Sciatic nerve (tissue), 2 donors: ENCODE results near the gene ZKSCAN1. TPM values are rescaled to one million over a fixed set of nuclear protein-coding genes. Genes with fewer than 3 reads are reported as not detected.
"Not testable (repeated sequence)": the region's sequence is repeated elsewhere in the genome, so short reads cannot be mapped to it uniquely, and the experiment has no call there.

Experiments
- ATAC-seq: fragments of 200-7000 bp; cut with Tn5 transposase; one replicate; pipeline ENCODE4 v1.9.1; 2020; ENCODE audit warnings: mild to moderate bottlenecking, moderate library complexity
- DNase-seq: peaks from one replicate; pipeline ENCODE4 v3.0.0-alpha.2; 2020; ENCODE audit warnings: low spot score
- intact Hi-C: fragments of 100-400 bp; cut with DNase I; formaldehyde crosslinking; loops from one replicate; pipeline ENCODE4 v1.14.2; 2022
- total RNA-seq: library from RNA; stranded (reverse); fragmentation: NEBNext Ultra II Directional; extraction: Animal tissue kit (Norgen Biotek cat#: 25700); gene quantifications from one replicate; pipeline ENCODE4 v1.2.1, GENCODE V29; 2021
- donor health status: DM: no; HTN: no; CAD: no.
- donor health status: DM: no; HTN: no; CAD: no.

The ZKSCAN1 gene
- total RNA-seq = 96.9 TPM

DNA sequence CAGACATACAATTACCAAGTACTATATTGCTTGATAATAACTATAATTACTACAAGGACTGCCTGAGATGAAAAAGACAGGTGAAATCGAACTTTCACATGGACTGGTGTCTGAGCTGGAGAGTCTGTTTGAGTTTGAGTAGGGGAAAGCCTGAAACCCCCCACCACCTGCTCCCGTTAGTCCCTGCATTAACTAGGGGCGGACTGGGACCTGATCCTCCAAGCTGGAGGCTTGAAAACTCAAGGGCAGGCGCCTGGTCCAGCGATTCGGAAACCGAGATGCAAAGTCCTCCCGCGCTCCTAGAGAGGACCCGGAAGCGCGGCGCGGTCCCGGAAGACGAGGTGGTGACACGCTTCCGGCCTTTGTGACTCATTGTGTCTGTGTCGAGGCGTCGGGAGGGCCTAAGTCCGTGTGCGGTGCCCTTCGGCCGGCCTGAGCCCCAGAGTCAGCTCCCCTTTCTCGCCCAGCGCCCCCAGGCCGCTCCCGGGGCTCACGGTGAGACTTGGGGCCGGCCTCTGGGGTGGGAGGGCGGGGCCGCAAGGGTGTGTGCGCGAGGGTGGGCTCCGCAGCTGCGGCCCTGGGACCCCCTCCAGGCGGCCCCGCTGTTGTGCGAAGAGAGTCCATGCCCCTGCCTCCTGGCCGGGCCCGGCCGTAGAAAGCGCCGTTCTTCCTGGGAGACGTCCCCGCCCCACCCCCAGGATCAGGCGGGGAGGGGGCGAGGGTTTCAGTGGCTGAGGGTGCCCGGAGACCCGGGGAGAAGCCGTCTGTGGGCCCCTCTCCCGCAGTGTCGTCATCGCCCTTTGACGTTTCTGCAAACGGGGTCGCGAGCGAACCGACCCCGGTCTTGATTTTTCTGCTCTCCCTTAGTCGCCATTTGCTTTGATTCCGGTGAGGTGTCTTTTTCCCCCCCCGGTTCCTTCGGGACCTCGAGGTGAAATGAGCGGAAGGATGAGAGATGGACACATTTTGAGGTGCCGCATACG is at the start of gene ZKSCAN1:
Gene ZKSCAN1 (plus strand): TSS at position 365 of the 983 bp plus-strand sequence. CDS start 7,911 bp downstream, outside the sequence.
- intact Hi-C loops = no loop called here
- ATAC-seq (peak; percentile 98), DNase-seq (peak; percentile 90)

- DNase-seq (no peak), ATAC-seq (no peak)
- intact Hi-C loops = no loop called here
Measured at GRCh38 chr7:99969298-99969697, 46.1 kb upstream of the ZKSCAN1 start.

DNA sequence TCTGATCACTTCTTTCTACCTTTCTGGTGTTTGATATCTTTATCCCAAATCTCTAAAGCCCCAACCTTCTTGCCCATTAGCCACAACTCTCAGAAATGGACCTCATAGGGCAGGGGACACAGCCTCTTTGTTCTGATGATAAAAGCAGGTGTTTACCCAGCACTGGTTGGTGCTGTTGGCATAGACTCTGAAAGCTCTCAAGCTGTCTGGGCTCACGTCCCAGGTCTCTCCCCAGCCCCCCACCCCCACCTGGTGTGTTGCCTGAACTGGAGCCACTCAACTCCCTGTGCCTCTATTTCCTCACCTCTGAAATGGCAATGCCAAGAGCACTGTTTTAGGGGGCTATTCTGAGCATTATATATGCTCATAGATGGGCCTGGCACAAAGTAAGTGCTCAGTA is 45.6 kb upstream of the ZKSCAN1 start:
- ATAC-seq, DNase-seq, intact Hi-C loops: not testable (repeated sequence)

GRCh38 chr7:99971242-99971641 is 44.2 kb upstream of the ZKSCAN1 start:
- no peak for DNase-seq
- ATAC-seq = no peak
- intact Hi-C loops = no loop called here

- DNase-seq, intact Hi-C loops, ATAC-seq: not testable (repeated sequence)
Measured at GRCh38 chr7:99973817-99974216, 41.6 kb upstream of the ZKSCAN1 start.

- intact Hi-C loops = no loop called here
- ATAC-seq = no peak
- DNase-seq = no peak
Measured at GRCh38 chr7:99974681-99975080, 40.7 kb upstream of the ZKSCAN1 start.

DNA sequence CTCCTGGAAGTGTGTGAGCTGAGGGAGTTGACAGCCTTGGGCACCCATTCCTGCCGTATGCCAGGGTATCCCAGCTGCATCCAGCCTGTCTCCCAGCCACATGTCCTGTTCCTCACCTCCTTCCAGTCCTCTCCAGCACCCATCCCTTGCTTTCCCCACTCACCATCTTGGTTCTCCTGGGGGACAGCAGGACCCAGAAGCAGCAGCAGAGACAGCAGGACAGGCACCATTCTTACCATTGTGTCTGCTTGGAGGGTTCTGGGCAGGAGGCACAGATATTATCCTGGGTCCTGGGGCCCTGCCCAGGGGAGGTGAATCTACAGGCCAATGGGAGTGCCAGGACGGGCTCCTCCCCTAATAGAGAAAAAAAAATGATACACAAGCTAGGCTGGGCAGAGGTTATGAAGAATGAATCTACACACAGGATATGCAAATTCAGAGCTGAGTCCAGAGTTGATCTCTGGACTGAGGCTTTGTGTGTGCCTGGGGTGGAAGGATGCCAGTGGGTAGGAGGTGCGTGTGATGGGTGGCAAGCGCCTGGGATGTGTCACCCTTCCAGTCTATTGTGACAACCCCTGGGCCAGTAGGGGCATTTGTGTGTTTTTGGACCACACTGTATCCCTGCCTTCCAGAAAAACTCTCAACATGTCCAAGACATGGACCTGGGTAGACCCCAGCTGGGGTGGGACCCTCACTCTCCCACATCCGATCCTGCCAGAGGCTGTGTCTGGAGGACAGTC is 39.4 kb upstream of the ZKSCAN1 start, which contains the start of gene AZGP1:
Gene AZGP1 (minus strand): TSS at position 250 of the 740 bp plus-strand sequence. CDS start 11 bp downstream, at position 239.
- DNase-seq (no peak), ATAC-seq (peak; percentile 85)
- intact Hi-C loops = no loop called here

DNA sequence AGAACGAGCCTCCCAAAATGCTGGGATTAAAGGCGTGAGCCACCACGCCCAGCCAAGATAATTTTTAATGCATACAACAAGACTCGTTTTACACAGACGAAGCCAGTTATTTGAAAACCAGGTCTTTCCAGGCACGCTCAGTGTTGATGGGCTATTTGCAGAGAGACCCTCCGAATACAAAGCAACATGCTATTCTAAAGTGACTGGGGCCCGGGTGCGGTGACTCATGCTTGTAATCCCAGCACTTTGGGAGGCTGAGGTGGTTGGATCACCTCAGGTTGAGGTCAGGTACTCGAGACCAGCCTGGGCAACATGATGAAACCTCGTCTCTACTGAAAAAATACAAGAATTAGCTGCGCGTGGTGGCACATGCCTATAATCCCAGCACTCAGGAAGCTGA is 38.8 kb upstream of the ZKSCAN1 start:
- intact Hi-C loops = no loop called here
- DNase-seq = no peak
- ATAC-seq = no peak

DNA sequence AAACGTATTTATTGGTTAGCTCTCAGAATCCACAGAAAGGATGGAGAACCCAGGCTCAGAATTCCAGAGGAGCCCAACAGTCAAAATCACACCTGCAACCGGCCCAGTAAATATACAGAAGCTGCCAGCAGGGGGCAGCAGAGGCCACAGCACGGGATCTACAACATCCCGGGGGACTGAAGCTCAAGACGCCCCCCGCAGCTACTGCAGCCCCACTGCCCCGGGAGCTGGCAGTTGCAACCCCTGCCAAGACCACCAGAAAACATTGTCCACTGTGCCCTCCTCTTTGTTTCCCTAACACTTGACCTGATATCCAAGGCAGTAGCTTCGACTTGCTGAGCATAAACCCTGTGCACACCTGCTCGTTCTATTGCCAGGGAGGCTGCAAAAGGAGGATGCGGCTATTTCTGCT is 35.6 kb upstream of the ZKSCAN1 start:
- intact Hi-C loops = not testable (repeated sequence)
- peak; percentile 74 for ATAC-seq
- peak; percentile 77 for DNase-seq

- intact Hi-C loops, DNase-seq: not testable (repeated sequence)
- peak; percentile 11 for ATAC-seq
Measured at GRCh38 chr7:99980448-99980872, 34.9 kb upstream of the ZKSCAN1 start.

- ATAC-seq, intact Hi-C loops, DNase-seq: not testable (repeated sequence)
Measured at GRCh38 chr7:99981066-99981465, 34.3 kb upstream of the ZKSCAN1 start.

GRCh38 chr7:99984593-99984992 is 30.8 kb upstream of the ZKSCAN1 start:
- DNase-seq (no peak), ATAC-seq (no peak)
- intact Hi-C loops = no loop called here

- ATAC-seq, DNase-seq, intact Hi-C loops: not testable (repeated sequence)
Measured at GRCh38 chr7:99987306-99987705, 28.1 kb upstream of the ZKSCAN1 start.

DNA sequence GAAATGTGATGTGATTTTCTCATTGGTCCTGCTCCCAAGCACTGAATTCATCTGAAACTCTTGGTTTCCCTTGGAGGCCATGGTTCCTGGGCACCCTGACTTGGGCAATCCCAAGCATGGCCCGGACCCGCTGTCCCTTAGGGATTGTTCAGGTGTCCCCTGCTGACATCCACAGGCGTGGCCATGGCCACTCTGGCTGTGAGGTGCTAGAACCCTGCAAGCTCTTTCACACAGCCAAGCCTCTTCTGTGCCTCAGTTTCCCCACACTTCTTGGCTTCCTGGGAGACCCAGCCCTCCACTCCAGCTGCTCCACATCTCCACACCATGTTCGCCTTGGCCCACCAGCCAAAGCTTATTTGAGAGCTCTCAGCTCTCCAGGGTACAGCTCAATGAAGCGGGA is 27.6 kb upstream of the ZKSCAN1 start:
- intact Hi-C loops = no loop called here
- no peak for ATAC-seq
- DNase-seq = no peak

DNA sequence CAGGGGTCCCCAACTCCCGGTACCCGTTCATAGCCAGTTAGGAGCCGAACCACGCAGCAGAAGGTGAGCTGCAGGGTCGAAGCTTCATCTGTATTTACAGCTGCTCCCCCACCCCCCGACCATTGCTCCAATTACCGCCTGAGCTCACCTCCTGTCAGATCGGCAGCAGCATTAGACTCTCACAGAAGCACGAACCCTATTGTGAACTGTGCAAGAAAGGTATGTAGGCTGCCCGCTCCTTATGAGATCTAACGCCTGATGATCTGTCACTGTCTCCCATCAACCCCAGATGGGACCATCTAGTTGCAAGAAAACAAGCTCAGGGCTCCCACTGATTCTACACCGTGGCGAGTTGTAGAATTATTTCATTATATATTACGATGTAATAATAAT is 24.9 kb upstream of the ZKSCAN1 start:
- DNase-seq = peak; percentile 43
- intact Hi-C loops = loop anchor here (10.0 kb wide), 1 partner anchor 84 kb away; no protein-coding TSS in a partner anchor

DNA sequence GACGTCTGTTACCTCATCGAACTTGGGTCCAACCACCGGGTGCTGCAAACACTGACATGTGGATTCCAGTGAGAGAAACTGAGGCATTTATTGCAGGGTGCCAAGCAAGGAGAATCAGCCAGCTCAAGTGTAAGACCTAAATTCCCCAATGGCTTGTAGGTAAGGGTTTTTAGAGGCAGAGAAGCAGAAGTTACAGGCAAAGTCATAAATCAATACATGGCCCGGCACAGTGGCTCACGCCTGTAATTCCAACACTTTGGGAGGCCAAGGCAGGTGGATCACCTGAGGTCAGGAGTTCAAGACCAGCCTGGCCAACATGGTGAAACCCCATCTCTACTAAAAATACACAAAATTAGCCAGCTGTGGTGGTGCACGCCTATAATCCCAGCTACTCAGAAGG is 23.9 kb upstream of the ZKSCAN1 start:
- DNase-seq, ATAC-seq: not testable (repeated sequence)
- intact Hi-C loops = loop anchor here (10.0 kb wide), 1 partner anchor 83 kb away; no protein-coding TSS in a partner anchor

More for the DNA sequence above, 24.9 kb upstream of the ZKSCAN1 start:
- ATAC-seq = no peak

DNA sequence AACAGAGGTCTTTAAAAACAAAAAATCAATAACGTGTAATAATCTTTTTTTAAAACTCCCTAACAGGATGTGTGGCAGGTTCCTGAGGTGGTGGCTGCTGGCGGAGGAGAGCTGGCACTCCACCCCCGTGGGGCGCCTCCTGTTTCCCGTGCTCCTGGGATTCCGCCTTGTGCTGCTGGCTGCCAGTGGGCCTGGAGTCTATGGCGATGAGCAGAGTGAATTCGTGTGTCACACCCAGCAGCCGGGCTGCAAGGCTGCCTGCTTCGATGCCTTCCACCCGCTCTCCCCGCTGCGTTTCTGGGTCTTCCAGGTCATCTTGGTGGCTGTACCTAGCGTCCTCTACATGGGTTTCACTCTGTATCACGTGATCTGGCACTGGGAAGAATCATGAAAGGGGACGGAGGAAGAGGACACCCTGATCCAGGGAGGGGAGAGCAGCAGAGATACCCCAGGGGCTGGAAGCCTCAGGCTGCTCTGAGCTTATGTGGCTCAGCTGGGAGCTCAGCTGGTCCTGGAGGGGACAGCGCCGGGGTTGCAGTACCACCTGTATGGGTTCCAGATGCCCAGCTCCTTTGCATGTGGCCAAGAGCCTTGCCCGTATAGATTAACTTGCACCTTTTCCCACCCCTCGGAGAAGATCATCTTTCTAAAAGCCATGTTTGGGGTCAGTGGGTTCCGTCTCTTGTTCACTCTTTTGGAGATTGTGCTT is 22.9 kb upstream of the ZKSCAN1 start:
- DNase-seq (no peak), ATAC-seq (no peak)
- intact Hi-C loops = loop anchor here (10.0 kb wide), 1 partner anchor 82 kb away; no protein-coding TSS in a partner anchor

- intact Hi-C loops = loop anchor here (10.0 kb wide), 1 partner anchor 80 kb away; no protein-coding TSS in a partner anchor
- no peak for ATAC-seq
- DNase-seq = peak; percentile 56
Measured at GRCh38 chr7:99994819-99995218, 20.6 kb upstream of the ZKSCAN1 start.
